Mucosa of gallbladder (tissue), 1 donor: Measurements from ENCODE around the gene TPCN2. TPM values are rescaled to one million over a fixed set of nuclear protein-coding genes. Genes with fewer than 3 reads are reported as not detected.

Experiments used
- DNase-seq: peaks from one replicate; pipeline ENCODE4 v3.0.0-alpha.2; 2020; ENCODE audit warnings: low spot score
- total RNA-seq: library from RNA; stranded (reverse); gene quantifications from one replicate; pipeline ENCODE4 v1.2.1, GENCODE V29; 2021
- donor health status: DM: no; HTN: no; CAD: no.

TPCN2 gene
- total RNA-seq, 1 donor from 2014 or later: 29.1 TPM

GRCh38 chr11:69010964-69011623, 37.6 kb upstream of the TPCN2 start:
- DNase-seq: peak; percentile 83

- no peak for DNase-seq
Observed at GRCh38 chr11:69011624-69012091, 37.1 kb upstream of the TPCN2 start.

- DNase-seq: no peak
Observed at GRCh38 chr11:69012092-69013008, 36.4 kb upstream of the TPCN2 start.

GRCh38 chr11:69013009-69013951, 35.5 kb upstream of the TPCN2 start, which contains the start of gene MRGPRF:
TSS of gene MRGPRF (minus strand) at chr11:69013246. CDS start at chr11:69009901, 3,345 bp downstream.
- DNase-seq: peak; percentile 90

- DNase-seq: peak; percentile 66
Observed at GRCh38 chr11:69014084-69014851, 34.5 kb upstream of the TPCN2 start.

GRCh38 chr11:69014898-69015549, 33.7 kb upstream of the TPCN2 start:
- no peak for DNase-seq

GRCh38 chr11:69017951-69018350, 30.8 kb upstream of the TPCN2 start:
- DNase-seq: no peak

GRCh38 chr11:69018924-69019323, 29.8 kb upstream of the TPCN2 start:
- DNase-seq: peak; percentile 52

- no peak for DNase-seq
Observed at GRCh38 chr11:69022260-69022659, 26.5 kb upstream of the TPCN2 start.

- no peak for DNase-seq
Observed at GRCh38 chr11:69024509-69024908, 24.2 kb upstream of the TPCN2 start.

GRCh38 chr11:69027704-69028372, 20.9 kb upstream of the TPCN2 start:
- no peak for DNase-seq

- DNase-seq: no peak
Observed at GRCh38 chr11:69030301-69030700, 18.4 kb upstream of the TPCN2 start.

- DNase-seq: no peak
Observed at GRCh38 chr11:69032833-69033232, 15.9 kb upstream of the TPCN2 start.

- DNase-seq: no peak
Observed at GRCh38 chr11:69033431-69033830, 15.3 kb upstream of the TPCN2 start.

GRCh38 chr11:69034123-69034867, 14.4 kb upstream of the TPCN2 start:
- no peak for DNase-seq

- no peak for DNase-seq
Observed at GRCh38 chr11:69035150-69035945, 13.4 kb upstream of the TPCN2 start.

GRCh38 chr11:69035946-69036340, 12.8 kb upstream of the TPCN2 start:
- no peak for DNase-seq

GRCh38 chr11:69037074-69037473, 11.7 kb upstream of the TPCN2 start:
- no peak for DNase-seq
